H9 (cell line): ENCODE measurements around the gene TSFM. TPM values are rescaled to one million over a fixed set of nuclear protein-coding genes. Genes with fewer than 3 reads are reported as not detected.

ENCODE experiments used
- DNase-seq: peaks from one replicate; pipeline ENCODE4 v3.0.0-alpha.2; 2017
- H2AFZ ChIP-seq: one replicate; pipeline ENCODE4 v1.6.1; 2013; ENCODE audit warnings: mild to moderate bottlenecking, low read length, control low read depth, moderate library complexity
- H2AK5ac ChIP-seq: 2 replicates; pipeline ENCODE4 v1.6.1; 2013; ENCODE audit warnings: low read length, control low read depth, mixed read lengths; ENCODE audit not compliant: insufficient read length
- H2BK120ac ChIP-seq: one replicate; pipeline ENCODE4 v1.6.1; 2013; ENCODE audit warnings: low read depth, mild to moderate bottlenecking, low read length, control low read depth, inconsistent platforms; ENCODE audit not compliant: poor library complexity, severe bottlenecking
- H2BK12ac ChIP-seq: 2 replicates; pipeline ENCODE4 v1.6.1; 2013; ENCODE audit warnings: low read length, control low read depth, mixed read lengths, low read depth; ENCODE audit not compliant: insufficient read length
- H2BK15ac ChIP-seq: 2 replicates; pipeline ENCODE4 v1.6.1; 2013; ENCODE audit warnings: low read depth, low read length, control low read depth
- H2BK20ac ChIP-seq: one replicate; pipeline ENCODE4 v1.6.1; 2013; ENCODE audit warnings: low read depth, mild to moderate bottlenecking, low read length, control low read depth, inconsistent platforms; ENCODE audit not compliant: poor library complexity, severe bottlenecking
- H2BK5ac ChIP-seq: 2 replicates; pipeline ENCODE4 v1.6.1; 2013; ENCODE audit warnings: low read length, control low read depth, mixed read lengths; ENCODE audit not compliant: insufficient read length
- H3K14ac ChIP-seq: 2 replicates; pipeline ENCODE4 v1.6.1; 2013; ENCODE audit warnings: low read length, control low read depth; ENCODE audit not compliant: insufficient read depth
- H3K18ac ChIP-seq: 2 replicates; pipeline ENCODE4 v1.6.1; 2013; ENCODE audit warnings: low read depth, mild to moderate bottlenecking, mixed read lengths, low read length, control low read depth; ENCODE audit not compliant: insufficient read length
- H3K23ac ChIP-seq: 2 replicates; pipeline ENCODE4 v1.6.1; 2013; ENCODE audit warnings: low read length, control low read depth, mixed read lengths, low read depth; ENCODE audit not compliant: insufficient read length
- H3K23me2 ChIP-seq: 2 replicates; pipeline ENCODE4 v1.6.1; 2013; ENCODE audit warnings: low read depth, mild to moderate bottlenecking, mixed read lengths, low read length, control low read depth; ENCODE audit not compliant: insufficient read length, poor library complexity, severe bottlenecking
- H3K27ac ChIP-seq: 2 replicates; pipeline ENCODE4 v1.5.1; 2013; ENCODE audit warnings: low read length, control low read depth, mixed read lengths, low read depth; ENCODE audit not compliant: insufficient read length
- H3K27me3 ChIP-seq: 2 replicates; pipeline ENCODE4 v1.6.1; 2013; ENCODE audit warnings: low read length, control low read depth, inconsistent platforms; ENCODE audit not compliant: insufficient read depth
- H3K4ac ChIP-seq: 2 replicates; pipeline ENCODE4 v1.6.1; 2013; ENCODE audit warnings: low read depth, mild to moderate bottlenecking, control low read depth, inconsistent platforms, low read length, moderate library complexity
- H3K4me1 ChIP-seq: 2 replicates; pipeline ENCODE4 v1.6.1; 2013; ENCODE audit warnings: low read length, control low read depth, inconsistent platforms; ENCODE audit not compliant: insufficient read depth
- H3K4me2 ChIP-seq: 2 replicates; pipeline ENCODE4 v1.6.1; 2013; ENCODE audit warnings: low read length, control low read depth, mixed read lengths; ENCODE audit not compliant: insufficient read length, insufficient read depth
- H3K56ac ChIP-seq: 2 replicates; pipeline ENCODE4 v1.6.1; 2013; ENCODE audit warnings: low read depth, mild to moderate bottlenecking, mixed read lengths, low read length, control low read depth; ENCODE audit not compliant: insufficient read length
- H3K79me1 ChIP-seq: 2 replicates; pipeline ENCODE4 v1.6.1; 2013; ENCODE audit warnings: low read depth, mild to moderate bottlenecking, moderate library complexity, low read length, control low read depth, inconsistent platforms; ENCODE audit not compliant: insufficient read depth, poor library complexity, severe bottlenecking
- H3K79me2 ChIP-seq: 2 replicates; pipeline ENCODE4 v1.6.1; 2013; ENCODE audit warnings: low read length, control low read depth, inconsistent platforms; ENCODE audit not compliant: insufficient read depth
- H3K9ac ChIP-seq: 2 replicates; pipeline ENCODE4 v1.6.1; 2013; ENCODE audit warnings: low read length, control low read depth, mixed read lengths; ENCODE audit not compliant: insufficient read length; ENCODE audit errors: extremely low read depth
- H3K9me3 ChIP-seq: one replicate; pipeline ENCODE4 v1.6.1; 2013; ENCODE audit warnings: low read depth, low read length, inconsistent platforms; ENCODE audit not compliant: control insufficient read depth
- H3T11ph ChIP-seq: one replicate; pipeline ENCODE4 v1.6.1; 2013; ENCODE audit warnings: mild to moderate bottlenecking, low read length, control low read depth, inconsistent platforms
- H4K20me1 ChIP-seq: one replicate; pipeline ENCODE4 v1.6.1; 2013; ENCODE audit not compliant: control insufficient read depth, insufficient read length, insufficient read depth
- H4K5ac ChIP-seq: 2 replicates; pipeline ENCODE4 v1.6.1; 2013; ENCODE audit warnings: low read depth, mild to moderate bottlenecking, mixed read lengths, low read length, control low read depth; ENCODE audit not compliant: insufficient read length
- H4K8ac ChIP-seq: replicated peaks from 2 replicates; pipeline ENCODE4 v1.6.1; 2013; ENCODE audit warnings: low read length, control low read depth, mixed read lengths, low read depth; ENCODE audit not compliant: insufficient read length
- H4K91ac ChIP-seq: 2 replicates; pipeline ENCODE4 v1.6.1; 2013; ENCODE audit warnings: low read depth, mild to moderate bottlenecking, moderate library complexity, mixed read lengths, low read length, control low read depth; ENCODE audit not compliant: insufficient read length
- H3K27ac Mint-ChIP-seq, 3 experiments: 2 replicates in 2 of 3; 3 replicates in 1 of 3; pipeline ENCODE4 v1.8.0; 2020 to 2021; ENCODE audit warnings: mixed read lengths in 3 of 3, mild to moderate bottlenecking in 1 of 3, moderate library complexity in 1 of 3
- H3K27me3 Mint-ChIP-seq: 2 replicates; pipeline ENCODE4 v1.8.0; 2021; ENCODE audit warnings: low read depth, mild to moderate bottlenecking, moderate library complexity, mixed read lengths
- H3K36me3 Mint-ChIP-seq, 3 experiments: 2 replicates in 2 of 3; 3 replicates in 1 of 3; pipeline ENCODE4 v1.8.0; 2020 to 2021; ENCODE audit warnings: low read depth in 3 of 3, mixed read lengths in 3 of 3; ENCODE audit not compliant: insufficient read depth in 1 of 3
- H3K4me1 Mint-ChIP-seq, 2 experiments: 2 replicates each; pipeline ENCODE4 v1.8.0; 2020; ENCODE audit warnings: mixed read lengths in 2 of 2
- H3K4me3 Mint-ChIP-seq, 2 experiments: 2 replicates in 1 of 2; 3 replicates in 1 of 2; pipeline ENCODE4 v1.8.0; 2020 to 2021; ENCODE audit warnings: mild to moderate bottlenecking in 2 of 2, mixed read lengths in 2 of 2, moderate library complexity in 1 of 2
- H3K9me3 Mint-ChIP-seq, 2 experiments: 2 replicates in 1 of 2; 3 replicates in 1 of 2; pipeline ENCODE4 v1.8.0; 2020; ENCODE audit warnings: mild to moderate bottlenecking in 2 of 2, mixed read lengths in 2 of 2, moderate library complexity in 1 of 2
- CTCF ChIP-seq: fragments of 200-600 bp; sonication (generic); conservative IDR thresholded peaks from 3 replicates; pipeline ENCODE4 v1.8.0; 2021; ENCODE audit warnings: antibody characterized with exemption, mild to moderate bottlenecking
- WGBS: extraction: QIAGEN DNeasy Blood & Tissue Kit; methylation state at CpG from one replicate; pipeline ENCODE4 v1.1.7; 2013; ENCODE audit warnings: missing lambda C conversion rate, low lambda C conversion rate, mixed read lengths; ENCODE audit not compliant: insufficient read length; ENCODE audit errors: extremely low coverage; 5-methylcytosine and 5-hydroxymethylcytosine counted together
- total RNA-seq: library from RNA; stranded (reverse); gene quantifications from 2 replicates; pipeline ENCODE4 v1.2.1, GENCODE V29; 2021

TSFM gene
- total RNA-seq, 1 experiment from 2014 or later: 50.2 TPM

- Histone ChIP-seq H4K20me1 (no peaks in the 10 kb centered on the region), H2BK12ac (no peak overlapping the region), H3K18ac (no peak overlapping the region), H3K27me3 (no peaks in the 10 kb centered on the region), H3K79me2 (no peaks in the 10 kb centered on the region), H3K27ac (no peak overlapping the region), H3K4me1 (no peaks in the 10 kb centered on the region), H2BK15ac (no peak overlapping the region), H3K14ac (no peak overlapping the region), H3K4ac (no peak overlapping the region), H3K56ac (no peak overlapping the region), H3K79me1 (no peaks in the 10 kb centered on the region), H3K9ac (no peak overlapping the region), H4K5ac (no peak overlapping the region), H3K4me2 (no peak overlapping the region), H2BK5ac (no peak overlapping the region), H3K9me3 (no peaks in the 10 kb centered on the region), H3K23me2 (no peaks in the 10 kb centered on the region), H4K91ac (no peak overlapping the region), H2AK5ac (no peak overlapping the region), H2AFZ (no peak overlapping the region), H2BK20ac (no peak overlapping the region), H2BK120ac (no peak overlapping the region), H3K23ac (no peak overlapping the region), H4K8ac (no peak overlapping the region), H3T11ph (no peak overlapping the region)
- DNase-seq: no peak
- TF ChIP-seq CTCF: no peak
- H3K4me1 Mint-ChIP-seq: peaks cover 0 to 3% of the 10 kb centered on the region in 2 experiments; a peak in 1 of 4 replicates
- H3K27me3 Mint-ChIP-seq: no peaks in the 10 kb centered on the region; the same call in 1 of the 2 replicates
- peaks cover 39 to 70% (median 67%) of the 10 kb centered on the region in 3 experiments; a peak in 6 of 7 replicates for H3K36me3 Mint-ChIP-seq
- H3K27ac Mint-ChIP-seq: no peak overlapping the region; a peak in 1 of 7 replicates
- no peak overlapping the region for H3K4me3 Mint-ChIP-seq
- H3K9me3 Mint-ChIP-seq: no peaks in the 10 kb centered on the region
- WGBS: no CpG with 5 or more reads among the region's 10 CpGs
Measured at GRCh38 chr12:57822392-57823130, 40.0 kb downstream of the TSFM start.
